PC-9 (cell line): Measurements from ENCODE around the gene PIBF1. TPM values are rescaled to one million over a fixed set of nuclear protein-coding genes. Genes with fewer than 3 reads are reported as not detected.

Source experiments
- BruUV-seq: library from RNA; stranded (reverse); fragments of 400-500 nt; replicated peaks from 2 replicates; lab custom pipeline; 2021; lab: Mats Ljungman, UMichigan
- CTCF ChIA-PET: fragments of 300-600 bp; sonication (Branson Sonifier 250); formaldehyde crosslinking; loops from one replicate; lab custom pipeline; 2022; ENCODE audit warnings: antibody characterized with exemption; lab: Charles Lee
- POLR2A ChIA-PET: fragments of 300-600 bp; sonication (Branson Sonifier 250); formaldehyde crosslinking; loops from one replicate; lab custom pipeline; 2022; ENCODE audit warnings: antibody characterized with exemption; ENCODE audit not compliant: unreplicated experiment; lab: Charles Lee
- DNase-seq, 2 experiments: peaks; one replicate each; pipeline versions ENCODE4 v3.0.0 to v3.0.0-alpha.2; 2015 to 2022; ENCODE audit warnings: mixed read lengths in 1 of 2
- H2AFZ ChIP-seq: fragments of 200-600 bp; sonication (generic); 2 replicates; pipeline ENCODE4 v1.8.1; 2017; ENCODE audit warnings: antibody characterized with exemption
- H3F3A ChIP-seq: fragments of 200-600 bp; sonication (generic); 2 replicates; pipeline ENCODE4 v1.8.1; 2017; ENCODE audit warnings: antibody characterized with exemption, mild to moderate bottlenecking, low read depth; ENCODE audit not compliant: insufficient read depth
- H3K27ac ChIP-seq: fragments of 200-600 bp; sonication (generic); 2 replicates; pipeline ENCODE4 v1.6.1; 2016; ENCODE audit warnings: mixed run types
- H3K27me3 ChIP-seq: fragments of 200-600 bp; sonication (generic); 2 replicates; pipeline ENCODE4 v1.6.1; 2016; ENCODE audit warnings: low read depth, mixed run types; ENCODE audit not compliant: insufficient read depth
- H3K36me3 ChIP-seq: fragments of 200-600 bp; sonication (generic); 2 replicates; pipeline ENCODE4 v1.6.1; 2016; ENCODE audit warnings: low read depth, mixed run types
- H3K4me1 ChIP-seq: fragments of 200-600 bp; sonication (generic); replicated peaks from 2 replicates; pipeline ENCODE4 v1.6.1; 2016; ENCODE audit warnings: mixed run types; ENCODE audit not compliant: insufficient read depth
- H3K4me2 ChIP-seq: fragments of 200-600 bp; sonication (generic); 2 replicates; pipeline ENCODE4 v1.6.1; 2017; ENCODE audit warnings: mixed run types
- H3K4me3 ChIP-seq: fragments of 200-600 bp; sonication (generic); 2 replicates; pipeline ENCODE4 v1.6.1; 2016; ENCODE audit warnings: mixed run types
- H3K79me2 ChIP-seq: fragments of 200-600 bp; sonication (generic); 2 replicates; pipeline ENCODE4 v1.6.1; 2017; ENCODE audit warnings: low read depth, mixed run types
- H3K9me2 ChIP-seq: fragments of 200-600 bp; sonication (generic); 2 replicates; pipeline ENCODE4 v1.8.1; 2017; ENCODE audit warnings: mild to moderate bottlenecking; ENCODE audit not compliant: insufficient read depth
- H3K9me3 ChIP-seq: fragments of 200-600 bp; sonication (generic); 2 replicates; pipeline ENCODE4 v1.8.1; 2016; ENCODE audit warnings: low read depth; ENCODE audit not compliant: insufficient read depth
- H4K20me1 ChIP-seq: fragments of 200-600 bp; sonication (generic); 2 replicates; pipeline ENCODE4 v1.8.1; 2017; ENCODE audit not compliant: insufficient read depth
- EZH2 ChIP-seq: fragments of 200-600 bp; sonication (generic); IDR thresholded peaks from 2 replicates; pipeline ENCODE4 v1.8.0; 2017; ENCODE audit warnings: antibody characterized with exemption, low read depth
- intact Hi-C: fragments of 100-400 bp; cut with micrococcal nuclease; formaldehyde crosslinking; loops from one replicate; pipeline ENCODE4 v1.10.0; 2022; ENCODE audit not compliant: unreplicated experiment
- total RNA-seq: library from RNA; stranded (reverse); gene quantifications from 2 replicates; pipeline ENCODE4 v1.2.3, GENCODE V29; 2021
- TF ChIP-seq, protein P1 (sequence below): fragments of 200-600 bp; sonication (generic); conservative IDR thresholded peaks from 2 replicates; pipeline ENCODE4 v1.6.1; 2017; ENCODE audit warnings: mixed run types, antibody characterized with exemption, mild to moderate bottlenecking, moderate library complexity

PIBF1 gene
- total RNA-seq, 1 experiment from 2014 or later, result 20.3 TPM

DNA sequence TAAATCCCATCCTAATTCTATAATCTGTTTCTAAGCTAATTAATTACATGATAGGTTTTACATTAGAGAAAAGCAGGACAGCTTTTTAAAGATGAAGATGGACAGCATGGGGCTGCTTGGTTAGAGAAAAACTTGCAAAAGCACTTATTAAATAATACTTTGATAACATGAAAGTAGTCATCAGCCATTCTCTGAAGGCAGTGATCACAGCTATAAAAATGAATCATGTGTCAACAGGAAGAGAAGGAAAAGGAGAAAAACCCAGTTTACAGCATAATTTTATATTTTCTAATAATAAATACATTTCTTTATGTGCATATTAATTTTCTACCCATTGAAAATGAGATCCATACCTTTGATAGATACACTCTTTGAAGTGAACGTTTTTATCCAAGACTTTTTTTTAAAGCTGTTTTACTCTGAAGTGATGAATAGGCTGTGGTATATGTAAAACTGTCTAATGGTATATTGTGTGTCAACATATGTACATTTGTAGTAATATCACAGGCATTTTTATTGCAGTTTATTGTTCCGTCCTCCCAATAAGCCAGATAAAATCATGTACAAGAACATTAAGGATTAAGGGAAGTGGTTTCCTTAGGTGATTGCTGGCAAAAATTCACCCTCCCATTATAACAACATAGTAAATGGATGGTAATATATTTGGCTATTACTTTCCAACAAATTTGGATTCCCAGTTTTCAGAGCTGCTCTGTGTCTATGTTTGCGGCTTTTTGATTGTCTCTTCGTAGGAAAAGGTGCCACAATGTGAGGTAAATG, 275.5 kb downstream of the PIBF1 start:
- no peak for TF ChIP-seq EZH2
- TF ChIP-seq, protein P1, sequence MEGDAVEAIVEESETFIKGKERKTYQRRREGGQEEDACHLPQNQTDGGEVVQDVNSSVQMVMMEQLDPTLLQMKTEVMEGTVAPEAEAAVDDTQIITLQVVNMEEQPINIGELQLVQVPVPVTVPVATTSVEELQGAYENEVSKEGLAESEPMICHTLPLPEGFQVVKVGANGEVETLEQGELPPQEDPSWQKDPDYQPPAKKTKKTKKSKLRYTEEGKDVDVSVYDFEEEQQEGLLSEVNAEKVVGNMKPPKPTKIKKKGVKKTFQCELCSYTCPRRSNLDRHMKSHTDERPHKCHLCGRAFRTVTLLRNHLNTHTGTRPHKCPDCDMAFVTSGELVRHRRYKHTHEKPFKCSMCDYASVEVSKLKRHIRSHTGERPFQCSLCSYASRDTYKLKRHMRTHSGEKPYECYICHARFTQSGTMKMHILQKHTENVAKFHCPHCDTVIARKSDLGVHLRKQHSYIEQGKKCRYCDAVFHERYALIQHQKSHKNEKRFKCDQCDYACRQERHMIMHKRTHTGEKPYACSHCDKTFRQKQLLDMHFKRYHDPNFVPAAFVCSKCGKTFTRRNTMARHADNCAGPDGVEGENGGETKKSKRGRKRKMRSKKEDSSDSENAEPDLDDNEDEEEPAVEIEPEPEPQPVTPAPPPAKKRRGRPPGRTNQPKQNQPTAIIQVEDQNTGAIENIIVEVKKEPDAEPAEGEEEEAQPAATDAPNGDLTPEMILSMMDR, result no peak
- ChIA-PET CTCF (interaction anchor here (0.6 kb wide), 1 partner anchor 8 kb away, joined by 10 read pairs; no protein-coding TSS in a partner anchor), POLR2A (interaction anchor here (0.6 kb wide), 3 partner anchors 81 to 650 kb away, joined by 3 to 5 read pairs (median 4); no protein-coding TSS in a partner anchor)
- peak overlapping the region; percentile 89; the same call in 1 of the 2 replicates for H3K4me3 ChIP-seq
- H3K4me2 ChIP-seq, result peak overlapping the region; percentile 84
- H3K9me2 ChIP-seq, result no peaks in the 10 kb centered on the region
- H3K4me1 ChIP-seq, result peaks cover 52% of the 10 kb centered on the region
- 0 out of 2 replicates have a peak overlapping the region, but pooled peaks have one; percentile 70 for H2AFZ ChIP-seq
- DNase-seq, result no peak
- peaks cover 37% of the 10 kb centered on the region for H3F3A ChIP-seq
- intact Hi-C loops, result loop anchor here (1.0 to 5.0 kb wide), 5 partner anchors 97 to 370 kb away; partner anchors contain the start of genes DIS3 and PIBF1
- H4K20me1 ChIP-seq, result no peaks in the 10 kb centered on the region
- no TSS peak for BruUV-seq
- peaks cover 43% of the 10 kb centered on the region for H3K79me2 ChIP-seq
- H3K9me3 ChIP-seq, result no peaks in the 10 kb centered on the region
- peak overlapping the region; percentile 87 for H3K27ac ChIP-seq
- peaks cover 16% of the 10 kb centered on the region for H3K36me3 ChIP-seq
- no peaks in the 10 kb centered on the region for H3K27me3 ChIP-seq

DNA sequence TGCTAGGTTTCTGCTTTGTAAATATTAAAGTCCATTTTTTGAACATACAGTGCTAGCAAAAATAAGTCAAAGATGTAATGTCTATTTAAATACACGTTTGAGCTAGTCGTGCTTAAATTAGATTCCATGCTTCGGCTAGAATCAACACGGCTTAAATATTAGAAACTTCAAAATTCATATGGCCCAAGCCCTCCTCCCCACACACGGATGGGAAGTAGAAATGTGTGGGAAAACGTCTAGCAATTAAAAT, 276.1 kb downstream of the PIBF1 start:
- H3F3A ChIP-seq, result peaks cover 37% of the 10 kb centered on the region
- peak overlapping the region; percentile 87 for H3K27ac ChIP-seq
- peaks cover 21% of the 10 kb centered on the region for H3K36me3 ChIP-seq
- no peak for DNase-seq
- ChIA-PET POLR2A (interaction anchor here (0.6 to 0.8 kb wide), 4 partner anchors 76 to 649 kb away, joined by 3 to 6 read pairs (median 4); no protein-coding TSS in a partner anchor), CTCF (interaction anchor here (0.6 kb wide), 1 partner anchor 105 kb away, joined by 4 read pairs; no protein-coding TSS in a partner anchor)
- peak overlapping the region; percentile 70; the same call in 1 of the 2 replicates for H2AFZ ChIP-seq
- H3K9me2 ChIP-seq, result no peaks in the 10 kb centered on the region
- no peaks in the 10 kb centered on the region for H4K20me1 ChIP-seq
- peaks cover 48% of the 10 kb centered on the region for H3K79me2 ChIP-seq
- peak overlapping the region; percentile 84 for H3K4me2 ChIP-seq
- TF ChIP-seq, protein P1, result no peak
- no peak for TF ChIP-seq EZH2
- peaks cover 57% of the 10 kb centered on the region for H3K4me1 ChIP-seq
- H3K27me3 ChIP-seq, result no peaks in the 10 kb centered on the region
- no TSS peak for BruUV-seq
- intact Hi-C loops, result loop anchor here (1.0 to 5.0 kb wide), 4 partner anchors 189 to 369 kb away; partner anchors contain the start of genes DIS3 and PIBF1
- H3K9me3 ChIP-seq, result no peaks in the 10 kb centered on the region
- H3K4me3 ChIP-seq, result peak overlapping the region; percentile 89

DNA sequence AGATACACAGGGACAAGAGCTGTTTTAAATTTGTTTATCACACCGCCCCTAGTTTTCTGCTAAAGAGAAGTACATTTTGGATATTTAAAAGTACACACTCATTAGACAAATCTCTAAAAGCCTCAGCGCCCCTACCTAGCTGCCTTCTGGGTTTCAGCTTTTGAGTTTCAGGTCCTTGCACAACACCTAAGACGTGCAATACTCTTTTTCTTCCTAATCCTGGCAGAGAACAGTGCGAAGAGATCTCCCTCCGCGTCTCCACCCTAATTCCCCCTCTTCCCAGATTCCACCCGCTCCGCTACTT, 276.5 kb downstream of the PIBF1 start:
- DNase-seq, result no peak
- CTCF ChIA-PET, result interaction anchor here (0.6 kb wide), 1 partner anchor 105 kb away, joined by 4 read pairs; no protein-coding TSS in a partner anchor
- Histone ChIP-seq H3K79me2 (peaks cover 52% of the 10 kb centered on the region), H3K9me3 (no peaks in the 10 kb centered on the region), H3K27me3 (no peaks in the 10 kb centered on the region), H3K4me1 (peaks cover 57% of the 10 kb centered on the region), H3F3A (peaks cover 39% of the 10 kb centered on the region), H4K20me1 (no peaks in the 10 kb centered on the region), H3K4me3 (peak overlapping the region; percentile 89), H2AFZ (peak overlapping the region; percentile 70; the same call in 1 of the 2 replicates), H3K4me2 (peak overlapping the region; percentile 84), H3K36me3 (peaks cover 25% of the 10 kb centered on the region), H3K9me2 (no peaks in the 10 kb centered on the region), H3K27ac (peak overlapping the region; percentile 87)
- no peak for TF ChIP-seq EZH2
- TF ChIP-seq, protein P1, result no peak
- no TSS peak for BruUV-seq
- POLR2A ChIA-PET, result interaction anchor here (0.6 to 0.8 kb wide), 5 partner anchors 11 to 644 kb away, joined by 3 to 6 read pairs (median 3); no protein-coding TSS in a partner anchor
- intact Hi-C loops, result loop anchor here (1.0 to 5.0 kb wide), 4 partner anchors 189 to 369 kb away; partner anchors contain the start of genes DIS3 and PIBF1
